ENCODE data around the gene UBTD1.
A peak's percentile ranks its signal among the peaks of the same experiment; 100 is the strongest.

DNA sequence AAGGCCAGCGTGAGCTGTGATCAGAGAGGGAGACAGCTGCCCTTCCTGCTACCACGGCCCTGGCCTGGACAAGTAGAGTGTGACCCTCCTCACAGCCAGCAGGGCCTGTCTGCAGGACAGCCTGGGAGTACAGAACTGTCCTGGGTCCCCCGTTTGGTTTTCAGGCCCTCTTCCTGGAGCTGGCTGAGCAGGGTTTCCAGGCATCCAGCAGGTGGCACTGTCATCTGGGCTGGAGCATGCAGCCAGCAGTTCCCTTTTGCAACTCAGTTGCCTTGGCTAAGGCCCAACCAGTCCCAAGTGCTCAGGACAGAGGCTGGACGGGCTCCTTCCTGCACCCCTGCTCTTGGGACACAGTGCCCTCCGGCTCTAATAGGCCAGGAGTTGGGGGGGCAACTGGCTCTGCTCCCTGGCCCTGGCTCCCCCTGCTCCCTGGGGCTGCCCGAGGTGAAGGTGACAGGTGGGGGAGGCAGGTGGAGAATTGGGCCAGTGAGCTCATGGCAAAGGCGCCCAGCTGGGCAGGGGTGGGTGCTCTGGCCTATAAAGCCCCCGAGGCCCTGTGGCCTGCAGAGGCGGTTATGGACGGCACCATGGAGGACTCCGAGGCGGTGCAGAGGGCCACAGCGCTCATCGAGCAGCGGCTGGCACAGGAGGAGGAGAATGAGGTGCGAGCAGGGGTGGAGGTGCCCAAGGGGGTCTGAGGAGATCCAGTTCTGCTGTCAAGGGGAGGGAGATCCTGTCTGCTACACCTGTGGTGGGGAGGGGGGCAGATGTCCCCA lies 73.7 kb downstream of the UBTD1 start, which contains the start of gene ANKRD2:
- no peak for TF ChIP-seq ZBTB7A (IDR thresholded peaks at IDR 0.05; ENCODE audit: low read depth)
- TF ChIP-seq EGR1 (IDR thresholded peaks at IDR 0.05): no peak
- TF ChIP-seq MAX (IDR thresholded peaks at IDR 0.05): peak; percentile 65
- peak; percentile 96 for TF ChIP-seq RAD21 (IDR thresholded peaks at IDR 0.05; ENCODE audit: low read depth)
